Spleen (tissue), 11 donors: ENCODE measurements around the gene MEG3. TPM values are rescaled to one million over a fixed set of nuclear protein-coding genes. Genes with fewer than 3 reads are reported as not detected.
"Not testable (repeated sequence)": the region's sequence is repeated elsewhere in the genome, so short reads cannot be mapped to it uniquely, and the experiment has no call there.

Experiments used
- DNase-seq: peaks from one replicate; pipeline ENCODE4 v3.0.0-alpha.2; 2020
- H3K27ac ChIP-seq, 8 donors: fragments of 200-600 bp; sonication (generic) in 7 of 8; 1 replicate in 4 of 8; 2 replicates in 4 of 8; pipeline versions ENCODE4 v1.5.0 to v1.8.0; 2016 to 2021; ENCODE audit warnings: inconsistent platforms in 4 of 8, mild to moderate bottlenecking in 4 of 8, moderate library complexity in 1 of 8
- H3K27me3 ChIP-seq, 7 donors: fragments of 200-600 bp; sonication (generic) in 6 of 7; replicated peaks in 1 of 7; 1 replicate in 4 of 7; 2 replicates in 3 of 7; pipeline versions ENCODE4 v1.5.0 to v1.8.0; 2016 to 2021; ENCODE audit warnings: inconsistent platforms in 3 of 7, mild to moderate bottlenecking in 1 of 7
- H3K36me3 ChIP-seq, 6 donors: fragments of 200-600 bp; sonication (generic) in 5 of 6; 1 replicate in 4 of 6; 2 replicates in 2 of 6; pipeline versions ENCODE4 v1.5.0 to v1.8.0; 2016 to 2021; ENCODE audit warnings: inconsistent platforms in 2 of 6
- H3K4me1 ChIP-seq, 6 donors: fragments of 200-600 bp; sonication (generic) in 5 of 6; 1 replicate in 3 of 6; 2 replicates in 3 of 6; pipeline versions ENCODE4 v1.5.0 to v1.8.0; 2016 to 2021; ENCODE audit warnings: inconsistent platforms in 3 of 6
- H3K4me3 ChIP-seq, 8 donors: fragments of 200-600 bp; sonication (generic) in 7 of 8; 1 replicate in 4 of 8; 2 replicates in 4 of 8; pipeline versions ENCODE4 v1.5.0 to v1.8.0; 2016 to 2021; ENCODE audit warnings: inconsistent platforms in 4 of 8, mild to moderate bottlenecking in 4 of 8, moderate library complexity in 2 of 8
- H3K9me3 ChIP-seq, 8 donors: fragments of 200-600 bp; sonication (generic) in 7 of 8; 1 replicate in 4 of 8; 2 replicates in 4 of 8; pipeline versions ENCODE4 v1.5.0 to v1.8.0; 2016 to 2021; ENCODE audit warnings: inconsistent platforms in 4 of 8
- CTCF ChIP-seq, 11 experiments: fragments of 200-600 bp in 7 of 11; fragments of 450-650 bp in 4 of 11; sonication (generic) in 4 of 11; IDR thresholded peaks in 8 of 11; conservative IDR thresholded peaks in 3 of 11; 1 replicate in 7 of 11; 2 replicates in 4 of 11; pipeline versions ENCODE4 v1.4.0 to v1.8.0; 2016 to 2021; ENCODE audit warnings: antibody characterized with exemption in 11 of 11, inconsistent platforms in 4 of 11, mild to moderate bottlenecking in 1 of 11
- POLR2A ChIP-seq, 3 donors: fragments of 450-650 bp; IDR thresholded peaks; one replicate each; pipeline ENCODE4 v1.5.1; 2017; ENCODE audit warnings: antibody characterized with exemption in 3 of 3, mild to moderate bottlenecking in 1 of 3
- POLR2AphosphoS5 ChIP-seq, 3 donors: sonication (generic); formaldehyde crosslinking; IDR thresholded peaks; one replicate each; pipeline ENCODE4 v1.5.1; 2017; ENCODE audit warnings: antibody characterized with exemption in 3 of 3
- WGBS, 5 donors: extraction: QIAGEN DNeasy Blood & Tissue Kit in 3 of 5; methylation state at CpG; one replicate each; pipeline versions ENCODE4 v1.1.5 to v1.1.7; 2013 to 2018; 5-methylcytosine and 5-hydroxymethylcytosine counted together
- intact Hi-C: fragments of 100-400 bp; cut with DNase I; formaldehyde crosslinking; loops from one replicate; pipeline ENCODE4 v1.15.0; 2023; ENCODE audit warnings: low total_unique reads
- polyA plus RNA-seq, 3 donors: library from polyadenylated mRNA; stranded (reverse); fragments of 200-250 nt; gene quantifications; one replicate each; pipeline ENCODE4 v1.2.1, GENCODE V29; 2013
- total RNA-seq, 7 donors: library from RNA; depleted of rRNA in 3 of 7; stranded (reverse); fragments of >200 nt in 3 of 7; fragmentation: NEBNext Ultra II Directional in 4 of 7; extraction: Animal tissue kit (Norgen Biotek cat#: 25700) in 4 of 7; gene quantifications; one replicate each; pipeline versions ENCODE4 v1.1.0 to v1.2.1, GENCODE V29; 2016 to 2021
- donor health status: healthy with polysubstance abuse.
- donor health status: DM: no; HTN: no; CAD: no; lungs with moderate emphysema.
- donor health status: DM: no; HTN: no; CAD: no.
- donor health status: Bipolar disorder and iron deficiency.
- donor health status: healthy.
- donor health status: DM: no; HTN: no; CAD: no.
- donor health status: DM: yes; HTN: yes; CAD: no.

The MEG3 gene
- total and polyA plus RNA-seq, 10 donors, result 86.5 to 763 (median 187) TPM

GRCh38 chr14:100791348-100791735 is 34.6 kb upstream of the MEG3 start:
- Histone ChIP-seq H3K4me1 (peaks cover 0 to 13% (median 0%) of the 10 kb centered on the region in 6 donors), H3K9me3 (no peaks in the 10 kb centered on the region), H3K4me3 (no peak overlapping the region), H3K36me3 (no peaks in the 10 kb centered on the region), H3K27me3 (peaks cover 0 to 28% (median 0%) of the 10 kb centered on the region in 7 donors), H3K27ac (no peak overlapping the region)
- no peak for DNase-seq
- WGBS, 5 donors, result 80 to 98% (median 95%) methylated on average over 8 to 13 of the region's 13 CpGs
- TF ChIP-seq POLR2AphosphoS5 (IDR thresholded peaks at IDR 0.05) (no peak), POLR2A (IDR thresholded peaks at IDR 0.05) (no peak), CTCF (IDR thresholded peaks at IDR 0.05 in 8 of 11, conservative IDR thresholded peaks at IDR 0.05 in 3 of 11) (no peak)
- intact Hi-C loops, result no loop called here

GRCh38 chr14:100791995-100792394 is 33.9 kb upstream of the MEG3 start:
- Histone ChIP-seq H3K4me3 (no peak overlapping the region), H3K36me3 (no peaks in the 10 kb centered on the region), H3K9me3 (no peaks in the 10 kb centered on the region), H3K27ac (no peak overlapping the region), H3K27me3 (peaks cover 0 to 28% (median 0%) of the 10 kb centered on the region in 7 donors), H3K4me1 (peaks cover 0 to 13% (median 0%) of the 10 kb centered on the region in 6 donors)
- intact Hi-C loops, result no loop called here
- whole genome bisulfite sequencing, 5 donors, result 85 to 96% (median 94%) methylated on average over 6 to 13 of the region's 13 CpGs
- no peak for TF ChIP-seq POLR2AphosphoS5 (IDR thresholded peaks at IDR 0.05)
- no peak for TF ChIP-seq CTCF (IDR thresholded peaks at IDR 0.05 in 8 of 11, conservative IDR thresholded peaks at IDR 0.05 in 3 of 11)
- TF ChIP-seq POLR2A (IDR thresholded peaks at IDR 0.05), result no peak
- no peak for DNase-seq

GRCh38 chr14:100796946-100797345 is 29.0 kb upstream of the MEG3 start:
- Histone ChIP-seq H3K36me3 (no peaks in the 10 kb centered on the region), H3K9me3 (no peaks in the 10 kb centered on the region), H3K27ac (no peak overlapping the region), H3K4me3 (no peak overlapping the region), H3K4me1 (no peaks in the 10 kb centered on the region), H3K27me3 (peaks cover 0 to 12% (median 0%) of the 10 kb centered on the region in 7 donors)
- 62 to 83% (median 81%) methylated on average over 4 of the region's 4 CpGs for WGBS, 5 donors
- no peak for DNase-seq
- TF ChIP-seq POLR2A (IDR thresholded peaks at IDR 0.05) (no peak), POLR2AphosphoS5 (IDR thresholded peaks at IDR 0.05) (no peak), CTCF (IDR thresholded peaks at IDR 0.05 in 8 of 11, conservative IDR thresholded peaks at IDR 0.05 in 3 of 11) (no peak)
- intact Hi-C loops, result no loop called here

- WGBS, 5 donors, result 83 to 94% (median 87%) methylated on average over 4 of the region's 4 CpGs
- intact Hi-C loops, result no loop called here
- Histone ChIP-seq H3K9me3 (no peaks in the 10 kb centered on the region), H3K27ac (no peak overlapping the region), H3K27me3 (peaks cover 0 to 6% (median 0%) of the 10 kb centered on the region in 7 donors), H3K36me3 (no peaks in the 10 kb centered on the region), H3K4me3 (no peak overlapping the region), H3K4me1 (no peaks in the 10 kb centered on the region)
- DNase-seq, result no peak
- TF ChIP-seq POLR2A (IDR thresholded peaks at IDR 0.05), result no peak
- TF ChIP-seq CTCF (IDR thresholded peaks at IDR 0.05 in 8 of 11, conservative IDR thresholded peaks at IDR 0.05 in 3 of 11), result no peak
- TF ChIP-seq POLR2AphosphoS5 (IDR thresholded peaks at IDR 0.05), result no peak
These were observed 25.9 kb upstream of the MEG3 start for GRCh38 chr14:100800041-100800440.

GRCh38 chr14:100801433-100801832 is 24.5 kb upstream of the MEG3 start:
- intact Hi-C loops, DNase-seq, H3K36me3 ChIP-seq: not testable (repeated sequence)

More at GRCh38 chr14:100801433-100801832, 24.5 kb upstream of the MEG3 start:
- WGBS, 5 donors, result 86 to 92% (median 89%) methylated on average over 9 of the region's 9 CpGs
- H3K27me3 ChIP-seq, H3K27ac ChIP-seq, H3K4me3 ChIP-seq, H3K4me1 ChIP-seq, H3K9me3 ChIP-seq: not testable (repeated sequence)
